HuH-7 (cell line): ENCODE data around the gene OTUD3.
"Not testable (repeated sequence)": the region's sequence is repeated elsewhere in the genome, so short reads cannot be mapped to it uniquely, and the experiment has no call there.

Experiments used
- DNase-seq: peaks from one replicate; pipeline ENCODE4 v3.0.0; 2011; ENCODE audit warnings: low spot score

OTUD3 gene

DNA sequence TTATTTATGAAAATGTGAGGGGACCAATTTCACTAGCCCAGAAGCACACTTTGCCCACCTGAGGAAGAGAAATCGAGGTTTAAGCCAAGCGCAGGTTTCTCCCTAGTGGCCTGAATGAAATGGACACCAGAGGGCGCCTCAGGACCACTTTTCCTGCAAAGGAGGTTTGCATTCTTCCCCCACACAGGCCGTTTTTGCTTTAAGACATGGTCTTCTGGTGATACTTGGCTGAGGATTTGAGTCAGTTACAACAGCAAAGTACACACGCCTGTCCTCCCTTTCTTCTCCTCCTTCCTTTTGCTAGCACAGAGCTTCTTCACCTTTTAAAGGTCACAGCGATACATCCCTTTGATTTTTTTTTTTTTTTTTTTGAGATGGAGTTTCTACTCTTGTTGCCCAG, 35.9 kb downstream of the OTUD3 start:
- DNase-seq, result peak; percentile 80

- no peak for DNase-seq
Measured at GRCh38 chr1:19920132-19920710, 38.0 kb downstream of the OTUD3 start.

- DNase-seq, result no peak
Measured at GRCh38 chr1:19921310-19921709, 39.1 kb downstream of the OTUD3 start.

DNA sequence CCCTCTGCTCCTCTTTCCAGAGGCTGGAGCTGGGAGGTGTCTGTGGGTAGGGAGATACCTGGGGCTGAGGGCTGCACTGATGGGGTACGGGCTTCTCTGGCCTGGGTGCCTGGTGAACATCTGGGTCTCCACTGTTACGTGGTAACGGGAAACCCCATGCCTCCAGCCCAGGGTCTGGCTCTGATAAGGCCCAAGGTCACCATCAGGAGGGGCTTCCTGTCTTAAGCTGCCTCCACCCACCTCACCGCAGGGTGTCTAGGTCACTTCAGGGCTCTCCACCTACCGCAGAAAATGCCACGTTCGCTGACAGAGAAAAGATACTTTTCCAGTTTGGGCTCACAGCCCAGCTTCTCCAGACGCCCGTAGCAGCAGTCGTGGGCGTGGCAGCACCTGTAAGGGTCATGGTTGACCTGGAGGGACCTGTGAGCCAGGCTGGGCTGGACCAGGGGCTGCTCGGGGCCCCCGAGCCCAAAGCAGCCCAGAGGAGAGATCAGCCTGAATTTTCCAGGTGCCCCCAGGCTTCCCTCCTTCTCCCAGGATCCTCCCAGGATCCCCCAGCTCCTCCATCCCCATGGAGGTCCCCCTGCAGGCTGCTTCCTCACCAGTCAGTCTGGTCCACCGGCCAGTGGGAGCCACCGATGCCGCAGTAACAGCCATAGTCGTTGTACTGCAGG, 40.0 kb downstream of the OTUD3 start:
- DNase-seq, result no peak

- no peak for DNase-seq
Measured at GRCh38 chr1:19923137-19923952, 41.1 kb downstream of the OTUD3 start, which contains the start of gene PLA2G2E. PLA2G2E (minus strand) TSS chr1:19923617; CDS start chr1:19923559, 58 bp downstream.

DNA sequence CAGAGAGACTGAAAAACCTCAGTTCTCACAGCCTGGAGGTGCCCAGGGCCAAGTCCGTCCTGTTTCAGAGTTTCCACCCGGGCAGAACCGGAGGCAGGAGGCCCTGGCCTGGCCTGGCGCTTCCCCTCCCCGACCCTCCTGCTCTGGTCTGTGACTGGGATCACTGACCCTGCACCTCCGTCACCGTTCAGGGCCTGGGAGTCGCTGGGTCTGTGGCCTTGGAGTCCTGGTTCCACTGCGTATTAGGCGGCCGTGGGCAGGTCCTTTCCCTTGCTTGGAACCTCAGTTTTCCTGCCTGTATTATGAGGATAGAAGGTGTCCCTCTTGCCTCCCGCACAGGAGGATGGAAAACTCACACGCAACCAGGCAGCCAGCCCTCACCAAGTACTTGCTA, 41.8 kb downstream of the OTUD3 start:
- no peak for DNase-seq

- DNase-seq, result no peak
Measured at GRCh38 chr1:19925342-19926070, 43.3 kb downstream of the OTUD3 start.

GRCh38 chr1:19926296-19927129, 44.3 kb downstream of the OTUD3 start:
- no peak for DNase-seq

- not testable (repeated sequence) for DNase-seq
Measured at GRCh38 chr1:19927130-19927421, 44.9 kb downstream of the OTUD3 start.

DNA sequence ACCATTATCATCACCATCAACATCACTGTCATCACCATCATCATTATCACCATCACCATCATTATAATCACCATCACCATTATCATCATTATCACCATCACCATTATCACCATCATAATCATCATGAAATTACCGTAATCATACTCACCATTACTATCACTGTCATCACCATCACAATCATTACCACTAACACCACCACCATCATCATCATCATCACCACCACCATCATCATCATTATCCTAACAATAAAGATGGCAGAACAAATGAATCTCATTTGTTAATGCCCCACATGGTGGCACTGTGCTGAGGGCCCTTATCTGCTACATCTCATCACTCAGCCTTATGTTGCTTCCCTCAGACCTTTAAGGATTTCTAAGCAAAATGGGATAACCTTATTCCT, 50.7 kb downstream of the OTUD3 start:
- no peak for DNase-seq

DNA sequence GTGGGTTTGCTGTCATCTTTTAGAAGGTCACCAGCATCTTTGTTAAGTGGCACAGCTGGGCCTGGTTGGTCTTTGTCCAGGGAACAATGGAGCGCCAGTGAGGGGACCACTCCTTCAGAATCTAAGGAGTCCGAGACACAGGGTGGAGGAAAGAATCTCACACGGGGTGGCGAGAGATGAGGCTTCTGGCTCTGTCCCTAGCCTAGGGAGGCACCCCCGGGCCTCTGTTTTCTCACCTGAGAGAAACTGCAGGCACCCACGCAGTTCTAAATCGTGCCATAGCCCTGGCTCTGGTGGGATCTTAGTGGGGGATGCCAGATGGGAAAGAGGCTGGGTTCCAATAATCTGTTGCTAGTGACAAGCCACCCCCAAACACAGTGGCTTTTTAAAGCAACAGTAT, 52.1 kb downstream of the OTUD3 start:
- DNase-seq, result no peak

DNA sequence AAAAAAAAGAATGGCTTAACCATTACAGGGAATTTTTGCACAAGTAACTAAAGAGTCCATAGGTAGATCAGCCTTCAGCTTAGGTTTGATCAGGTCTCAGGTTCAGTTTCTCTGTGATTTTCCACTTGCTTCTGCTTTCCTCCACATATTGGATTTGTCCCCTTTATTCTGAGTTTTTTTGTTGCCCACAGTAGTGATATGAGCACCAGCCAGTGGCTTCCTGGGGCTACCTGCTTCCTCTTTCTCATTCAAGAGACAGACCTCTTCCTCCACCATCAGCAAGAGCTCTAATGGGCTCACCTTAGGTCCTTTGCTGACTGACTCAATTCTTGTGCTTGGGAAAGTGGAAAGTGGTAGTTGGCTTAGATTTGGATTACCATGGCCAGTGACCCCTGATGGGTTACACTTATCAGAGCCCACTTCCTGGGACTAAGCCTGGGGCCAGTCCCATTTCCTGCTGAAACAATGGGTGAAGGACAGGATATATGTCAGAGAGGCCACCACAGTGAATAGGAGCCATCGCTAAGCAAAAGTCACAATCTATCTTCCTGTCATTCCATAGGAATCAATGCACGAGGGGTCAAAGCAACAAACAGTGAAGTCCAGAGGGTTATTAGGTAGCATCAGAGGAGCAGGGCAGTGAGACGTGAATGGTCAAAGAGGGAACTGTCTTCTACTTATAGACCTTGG, 54.0 kb downstream of the OTUD3 start:
- no peak for DNase-seq

GRCh38 chr1:19938472-19938871, 56.3 kb downstream of the OTUD3 start:
- no peak for DNase-seq

GRCh38 chr1:19940486-19941205, 58.5 kb downstream of the OTUD3 start:
- no peak for DNase-seq

DNA sequence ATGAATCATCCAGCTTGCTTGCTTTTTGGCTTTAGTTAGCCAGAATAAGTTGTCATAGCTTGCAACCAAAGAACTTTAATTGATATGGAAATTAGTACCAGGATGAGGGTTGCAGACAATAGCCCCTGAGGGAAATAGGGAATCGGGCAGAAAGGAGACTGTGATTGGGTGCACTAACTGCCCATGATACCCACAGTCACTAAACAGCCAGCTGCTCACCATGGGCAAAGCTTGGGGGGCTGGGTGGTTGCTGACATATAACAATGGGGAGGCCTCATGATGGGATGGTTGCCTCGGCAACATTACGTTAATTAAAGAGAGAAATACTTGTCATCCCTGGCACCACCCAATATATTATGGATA, 59.0 kb downstream of the OTUD3 start:
- DNase-seq, result no peak

GRCh38 chr1:19942088-19942487, 59.9 kb downstream of the OTUD3 start:
- no peak for DNase-seq

GRCh38 chr1:19942657-19943056, 60.5 kb downstream of the OTUD3 start:
- no peak for DNase-seq

DNA sequence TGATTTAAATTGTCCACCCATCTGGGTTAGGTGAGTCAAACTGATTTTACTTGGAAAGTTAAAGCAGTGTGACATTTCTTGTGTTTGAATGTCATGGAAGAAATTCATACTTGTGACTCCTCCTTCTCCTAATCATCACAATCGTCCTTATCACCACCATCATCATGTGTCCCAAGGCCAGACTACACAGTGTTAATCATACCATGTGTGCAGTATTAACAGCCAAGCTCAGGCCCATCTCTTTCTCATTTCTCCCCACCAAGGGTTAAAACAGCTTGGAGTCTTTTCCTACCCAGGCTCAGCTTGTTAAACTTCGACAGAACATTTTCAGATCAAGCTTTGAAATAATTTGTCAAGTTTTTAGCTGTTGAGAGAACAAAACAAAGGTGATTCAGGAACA, 63.7 kb downstream of the OTUD3 start:
- DNase-seq, result no peak

- DNase-seq, result no peak
Measured at GRCh38 chr1:19946331-19946751, 64.1 kb downstream of the OTUD3 start.

- DNase-seq, result no peak
Measured at GRCh38 chr1:19946971-19947370, 64.8 kb downstream of the OTUD3 start.

- DNase-seq, result no peak
Measured at GRCh38 chr1:19949016-19949415, 66.8 kb downstream of the OTUD3 start.
